Kidney capillary endothelial cell (primary cell): ENCODE measurements around the gene MSL3.

Experiments used
- DNase-seq: peaks from one replicate; pipeline ENCODE4 v3.0.0-alpha.2; 2018; ENCODE audit warnings: low spot score

The MSL3 gene

GRCh38 chrX:11759172-11759460 is 1.1 kb downstream of the MSL3 start:
- no peak for DNase-seq

- DNase-seq: peak; percentile 72
These were observed 1.6 kb downstream of the MSL3 start for GRCh38 chrX:11759461-11760311.

GRCh38 chrX:11760958-11761357 is 2.9 kb downstream of the MSL3 start:
- no peak for DNase-seq

- no peak for DNase-seq
These were observed 6.6 kb downstream of the MSL3 start for GRCh38 chrX:11764602-11765067.

GRCh38 chrX:11765449-11765848 is 7.4 kb downstream of the MSL3 start:
- no peak for DNase-seq

- DNase-seq: no peak
These were observed 8.4 kb downstream of the MSL3 start for GRCh38 chrX:11766487-11766886.

GRCh38 chrX:11768039-11768438 is 10.0 kb downstream of the MSL3 start:
- no peak for DNase-seq

- peak; percentile 61 for DNase-seq
These were observed 12.3 kb downstream of the MSL3 start for GRCh38 chrX:11770320-11770719.

GRCh38 chrX:11778230-11778629 is 20.2 kb downstream of the MSL3 start:
- no peak for DNase-seq

- DNase-seq: no peak
These were observed 23.1 kb downstream of the MSL3 start for GRCh38 chrX:11781133-11781532.

GRCh38 chrX:11781734-11782370 is 23.8 kb downstream of the MSL3 start:
- DNase-seq: no peak

GRCh38 chrX:11784543-11784942 is 26.5 kb downstream of the MSL3 start:
- no peak for DNase-seq

- no peak for DNase-seq
These were observed 28.8 kb downstream of the MSL3 start for GRCh38 chrX:11786862-11787261.

GRCh38 chrX:11787564-11787963 is 29.5 kb downstream of the MSL3 start:
- peak; percentile 26 for DNase-seq

- DNase-seq: no peak
These were observed 31.8 kb downstream of the MSL3 start for GRCh38 chrX:11789809-11790208.

- DNase-seq: no peak
These were observed 33.1 kb downstream of the MSL3 start for GRCh38 chrX:11791090-11791489.

- DNase-seq: no peak
These were observed 33.5 kb downstream of the MSL3 start for GRCh38 chrX:11791537-11791936.

- no peak for DNase-seq
These were observed 34.7 kb downstream of the MSL3 start for GRCh38 chrX:11792461-11793421.

GRCh38 chrX:11793734-11794133 is 35.7 kb downstream of the MSL3 start:
- no peak for DNase-seq

- DNase-seq: no peak
These were observed 55.3 kb downstream of the MSL3 start for GRCh38 chrX:11813341-11813740.
